Panc1 (cell line): Measurements from ENCODE around the gene TACR1. TPM values are rescaled to one million over a fixed set of nuclear protein-coding genes. Genes with fewer than 3 reads are reported as not detected.

Source experiments
- ATAC-seq: fragments of 200-7000 bp; cut with Tn5 transposase; 2 replicates; pipeline ENCODE4 v1.9.1; 2020; ENCODE audit warnings: mild to moderate bottlenecking, moderate library complexity
- BruUV-seq: library from RNA; stranded (reverse); fragments of 400-500 nt; replicated peaks from 2 replicates; lab custom pipeline; 2021; lab: Mats Ljungman, UMichigan
- CTCF ChIA-PET: fragments of 300-600 bp; sonication (Branson Sonifier 250); formaldehyde crosslinking; loops from one replicate; lab custom pipeline; 2022; ENCODE audit warnings: antibody characterized with exemption; lab: Charles Lee
- POLR2A ChIA-PET: fragments of 300-600 bp; sonication (Branson Sonifier 250); formaldehyde crosslinking; loops from one replicate; lab custom pipeline; 2022; ENCODE audit warnings: antibody characterized with exemption; lab: Charles Lee
- DNase-seq: peaks from one replicate; pipeline ENCODE4 v3.0.0-alpha.2; 2010; ENCODE audit warnings: low read depth, low spot score
- H3K27ac ChIP-seq: 2 replicates; pipeline ENCODE4 v1.5.1; 2011; ENCODE audit warnings: mild to moderate bottlenecking, low read length, inconsistent platforms
- H3K27me3 ChIP-seq: fragments of 200-500 bp; sonication (Bioruptor generic); 2 replicates; pipeline ENCODE4 v1.6.0; 2014; ENCODE audit warnings: low read length, inconsistent platforms; ENCODE audit not compliant: control insufficient read depth, insufficient read depth
- H3K36me3 ChIP-seq: fragments of 200-500 bp; sonication (Bioruptor generic); 2 replicates; pipeline ENCODE4 v1.5.1; 2014; ENCODE audit warnings: inconsistent platforms, mild to moderate bottlenecking, low read length, moderate library complexity; ENCODE audit not compliant: control insufficient read depth, insufficient read depth
- H3K4me1 ChIP-seq: 2 replicates; pipeline ENCODE4 v1.5.1; 2011; ENCODE audit warnings: inconsistent platforms, mild to moderate bottlenecking, low read length, moderate library complexity; ENCODE audit not compliant: control insufficient read depth, insufficient read depth
- H3K4me3 ChIP-seq, 2 experiments: 2 replicates each; pipeline ENCODE4 v1.5.1; 2011 to 2012; ENCODE audit warnings: low read depth in 2 of 2, low read length in 2 of 2, mild to moderate bottlenecking in 2 of 2, inconsistent platforms in 1 of 2, moderate library complexity in 1 of 2
- H3K9me3 ChIP-seq: fragments of 200-500 bp; sonication (Bioruptor generic); 2 replicates; pipeline ENCODE4 v1.5.1; 2014; ENCODE audit warnings: low read depth, mild to moderate bottlenecking, inconsistent platforms, low read length, moderate library complexity; ENCODE audit not compliant: control insufficient read depth, insufficient read depth
- CTCF ChIP-seq: fragments of 450-650 bp; IDR thresholded peaks from 2 replicates; pipeline ENCODE4 v1.5.1; 2017; ENCODE audit warnings: mild to moderate bottlenecking
- POLR2AphosphoS5 ChIP-seq: IDR thresholded peaks from 2 replicates; pipeline ENCODE4 v1.6.1; 2012; ENCODE audit warnings: mild to moderate bottlenecking, low read depth, low read length, moderate library complexity
- REST ChIP-seq, 2 experiments: IDR thresholded peaks; 2 replicates each; pipeline ENCODE4 v1.6.1; 2011 to 2012; ENCODE audit warnings: low read depth in 2 of 2, control low read depth in 1 of 2, low read length in 1 of 2, mild to moderate bottlenecking in 1 of 2, moderate library complexity in 1 of 2; ENCODE audit not compliant: insufficient read depth in 1 of 2
- SIN3A ChIP-seq: IDR thresholded peaks from 2 replicates; pipeline ENCODE4 v1.6.1; 2012; ENCODE audit warnings: low read depth, mild to moderate bottlenecking, low read length, moderate library complexity, borderline replicate concordance; ENCODE audit not compliant: insufficient read depth
- TCF7L2 ChIP-seq: IDR thresholded peaks from 2 replicates; pipeline ENCODE4 v1.6.1; 2011; ENCODE audit warnings: mild to moderate bottlenecking, low read depth, low read length, inconsistent platforms
- in situ Hi-C: cut with HindIII; loops from 2 replicates; pipeline ENCODE4 v1.10.0; 2016; ENCODE audit warnings: low sequenced_read_pairs, low pct_unique_long_range_greater_than_20kb
- intact Hi-C: fragments of 100-400 bp; cut with micrococcal nuclease; formaldehyde crosslinking; loops from one replicate; pipeline ENCODE4 v1.10.0; 2022; ENCODE audit not compliant: unreplicated experiment
- total RNA-seq: library from RNA; stranded (reverse); gene quantifications from one replicate; pipeline ENCODE4 v1.2.1, GENCODE V29; 2021; ENCODE audit not compliant: unreplicated experiment

The TACR1 gene
- total RNA-seq, 1 experiment from 2014 or later = not detected

GRCh38 chr2:75030218-75031009, 168.9 kb downstream of the TACR1 start:
- intact Hi-C loops = no loop called here
- in situ Hi-C loops = no loop called here
- H3K27me3 ChIP-seq = no peaks in the 10 kb centered on the region
- TF ChIP-seq POLR2AphosphoS5 = no peak
- TF ChIP-seq SIN3A = no peak
- no peak for TF ChIP-seq CTCF
- TF ChIP-seq REST (IDR thresholded peaks at IDR 0.05; ENCODE audit: insufficient read depth in 1 of 2, low read depth in 2 of 2, low read length in 1 of 2) = no peak
- TF ChIP-seq TCF7L2 = no peak
- H3K9me3 ChIP-seq = no peaks in the 10 kb centered on the region
- POLR2A ChIA-PET = no interaction called here
- ATAC-seq (no peak), DNase-seq (no peak)
- no peak overlapping the region for H3K4me3 ChIP-seq
- no TSS peak for BruUV-seq
- H3K4me1 ChIP-seq = no peaks in the 10 kb centered on the region
- CTCF ChIA-PET = no interaction called here
- no peak overlapping the region for H3K27ac ChIP-seq
- no peaks in the 10 kb centered on the region for H3K36me3 ChIP-seq

GRCh38 chr2:75027886-75028285, 171.4 kb downstream of the TACR1 start:
- TF ChIP-seq SIN3A = no peak
- TF ChIP-seq POLR2AphosphoS5 = no peak
- TF ChIP-seq CTCF = no peak
- no peak for TF ChIP-seq TCF7L2
- TF ChIP-seq REST (IDR thresholded peaks at IDR 0.05; ENCODE audit: insufficient read depth in 1 of 2, low read depth in 2 of 2, low read length in 1 of 2) = no peak
- ChIA-PET POLR2A (no interaction called here), CTCF (no interaction called here)
- H3K4me3 ChIP-seq = no peak overlapping the region
- ATAC-seq (no peak), DNase-seq (no peak)
- in situ Hi-C loops (no loop called here), intact Hi-C loops (no loop called here)
- no peaks in the 10 kb centered on the region for H3K4me1 ChIP-seq
- H3K36me3 ChIP-seq = no peaks in the 10 kb centered on the region
- BruUV-seq = no TSS peak
- H3K27ac ChIP-seq = no peak overlapping the region
- no peaks in the 10 kb centered on the region for H3K9me3 ChIP-seq
- no peaks in the 10 kb centered on the region for H3K27me3 ChIP-seq
